ENCODE results near the gene MECR. TPM values are rescaled to one million over a fixed set of nuclear protein-coding genes. Genes with fewer than 3 reads are reported as not detected.

MECR gene
- polyA plus RNA-seq, 1 experiment: 18.2 TPM

GRCh38 chr1:29200906-29201594 is 29.7 kb downstream of the MECR start:
- no peak for DNase-seq (ENCODE audit: low read depth, low spot score)
- ChIA-PET CTCF (interaction anchor here (0.7 to 4.6 kb wide), 8 partner anchors 19 to 323 kb away, joined by 6 to 108 read pairs (median 16); partner anchors contain the start of gene SRSF4), POLR2A (interaction anchor here (3.3 kb wide), 1 partner anchor 19 kb away, joined by 29 read pairs; the partner anchor contains the start of gene SRSF4)
- H3K27me3 ChIP-seq (ENCODE audit: control insufficient read depth, insufficient read depth, low read length): no peaks in the 10 kb centered on the region
- H3K9me3 ChIP-seq (ENCODE audit: control insufficient read depth, insufficient read depth, low read length): no peaks in the 10 kb centered on the region
- no peak overlapping the region for H3K4me3 ChIP-seq (ENCODE audit: low read depth, low read length)
- H3K27ac ChIP-seq (ENCODE audit: low read depth, low read length): no peak overlapping the region
- TF ChIP-seq CTCF (IDR thresholded peaks at IDR 0.05; ENCODE audit: low read depth, low read length): no peak

- Histone ChIP-seq H3K27ac (ENCODE audit: low read depth, low read length) (peak overlapping the region; percentile 21), H3K4me3 (ENCODE audit: low read depth, low read length) (no peak overlapping the region), H3K9me3 (ENCODE audit: control insufficient read depth, insufficient read depth, low read length) (no peaks in the 10 kb centered on the region), H3K27me3 (ENCODE audit: control insufficient read depth, insufficient read depth, low read length) (no peaks in the 10 kb centered on the region)
- ChIA-PET POLR2A (interaction anchor here (1.9 kb wide), 1 partner anchor 16 kb away, joined by 37 read pairs; the partner anchor contains the start of gene SRSF4), CTCF (interaction anchor here (0.8 to 3.7 kb wide), 13 partner anchors 10 to 321 kb away, joined by 3 to 42 read pairs (median 5); partner anchors contain the start of genes SRSF4 and TMEM200B)
- DNase-seq (ENCODE audit: low read depth, low spot score): no peak
- no peak for TF ChIP-seq CTCF (IDR thresholded peaks at IDR 0.05; ENCODE audit: low read depth, low read length)
These were observed 32.7 kb downstream of the MECR start for GRCh38 chr1:29197993-29198392.

GRCh38 chr1:29197590-29197924 is 33.2 kb downstream of the MECR start:
- DNase-seq (ENCODE audit: low read depth, low spot score): no peak
- ChIA-PET POLR2A (interaction anchor here (0.7 to 1.9 kb wide), 4 partner anchors 12 to 549 kb away, joined by 3 to 37 read pairs (median 4); partner anchors contain the start of genes RNU11 and SRSF4), CTCF (interaction anchor here (0.7 to 3.7 kb wide), 16 partner anchors 10 to 558 kb away, joined by 3 to 42 read pairs (median 4); partner anchors contain the start of genes SRSF4 and TMEM200B)
- H3K9me3 ChIP-seq (ENCODE audit: control insufficient read depth, insufficient read depth, low read length): no peaks in the 10 kb centered on the region
- peak overlapping the region; percentile 94 for H3K27ac ChIP-seq (ENCODE audit: low read depth, low read length)
- no peaks in the 10 kb centered on the region for H3K27me3 ChIP-seq (ENCODE audit: control insufficient read depth, insufficient read depth, low read length)
- peak; percentile 58 for TF ChIP-seq CTCF (IDR thresholded peaks at IDR 0.05; ENCODE audit: low read depth, low read length)
- no peak overlapping the region for H3K4me3 ChIP-seq (ENCODE audit: low read depth, low read length)

- Histone ChIP-seq H3K27me3 (ENCODE audit: control insufficient read depth, insufficient read depth, low read length) (no peaks in the 10 kb centered on the region), H3K4me3 (ENCODE audit: low read depth, low read length) (no peak overlapping the region), H3K27ac (ENCODE audit: low read depth, low read length) (peak overlapping the region; percentile 94), H3K9me3 (ENCODE audit: control insufficient read depth, insufficient read depth, low read length) (no peaks in the 10 kb centered on the region)
- POLR2A ChIA-PET: interaction anchor here (0.7 to 1.9 kb wide), 5 partner anchors 11 to 548 kb away, joined by 3 to 37 read pairs (median 4); partner anchors contain the start of genes RNU11 and SRSF4
- DNase-seq (ENCODE audit: low read depth, low spot score): peak; percentile 92
- CTCF ChIA-PET: interaction anchor here (0.7 to 3.7 kb wide), 16 partner anchors 9 to 557 kb away, joined by 3 to 42 read pairs (median 4); partner anchors contain the start of genes SRSF4 and TMEM200B
- no peak for TF ChIP-seq CTCF (IDR thresholded peaks at IDR 0.05; ENCODE audit: low read depth, low read length)
These were observed 33.7 kb downstream of the MECR start for GRCh38 chr1:29196863-29197589.
